Psoas muscle (tissue), 8 donors: ENCODE measurements around the gene RPL23. TPM values are rescaled to one million over a fixed set of nuclear protein-coding genes. Genes with fewer than 3 reads are reported as not detected.

Experiments
- ATAC-seq, 4 donors: fragments of 200-7000 bp; cut with Tn5 transposase; one replicate each; pipeline ENCODE4 v1.9.1; 2020; ENCODE audit warnings: moderate library complexity in 3 of 4, mild to moderate bottlenecking in 2 of 4
- DNase-seq, 2 donors: peaks; one replicate each; pipeline ENCODE4 v3.0.0-alpha.2; 2020
- H3K27ac ChIP-seq: fragments of 200-600 bp; one replicate; pipeline ENCODE4 v1.8.0; 2022
- H3K27me3 ChIP-seq, 3 donors: fragments of 200-600 bp in 1 of 3; one replicate each; pipeline versions ENCODE4 v1.6.1 to v1.8.0; 2013 to 2022; ENCODE audit warnings: low read length in 2 of 3, mild to moderate bottlenecking in 2 of 3, moderate library complexity in 1 of 3; ENCODE audit not compliant: insufficient read depth in 3 of 3
- H3K36me3 ChIP-seq, 2 donors: fragments of 200-600 bp in 1 of 2; one replicate each; pipeline versions ENCODE4 v1.6.1 to v1.8.0; 2013 to 2022; ENCODE audit warnings: low read depth in 1 of 2, mild to moderate bottlenecking in 1 of 2, moderate library complexity in 1 of 2; ENCODE audit not compliant: insufficient read depth in 1 of 2
- H3K4me1 ChIP-seq: fragments of 200-600 bp; one replicate; pipeline ENCODE4 v1.8.0; 2022
- H3K4me3 ChIP-seq: fragments of 200-600 bp; one replicate; pipeline ENCODE4 v1.8.0; 2022; ENCODE audit warnings: mild to moderate bottlenecking
- H3K9me3 ChIP-seq: fragments of 200-600 bp; one replicate; pipeline ENCODE4 v1.8.0; 2022
- CTCF ChIP-seq: fragments of 200-600 bp; IDR thresholded peaks from one replicate; pipeline ENCODE4 v1.8.0; 2022; ENCODE audit warnings: antibody characterized with exemption
- WGBS, 3 donors: extraction: QIAGEN DNeasy Blood & Tissue Kit; methylation state at CpG; one replicate each; pipeline versions ENCODE4 v1.1.6 to v1.1.7; 2013; 5-methylcytosine and 5-hydroxymethylcytosine counted together
- intact Hi-C, 2 donors: fragments of 100-400 bp; cut with DNase I; formaldehyde crosslinking; loops; one replicate each; pipeline versions ENCODE4 v1.11.0 to v1.14.2; 2022
- polyA plus RNA-seq, 3 donors: library from polyadenylated mRNA; stranded (reverse); fragments of 200-250 nt; gene quantifications; one replicate each; pipeline ENCODE4 v1.2.3, GENCODE V29; 2013
- total RNA-seq, 4 donors: library from RNA; stranded (reverse); fragmentation: NEBNext Ultra II Directional in 2 of 4; extraction: Animal tissue kit (Norgen Biotek cat#: 25700) in 2 of 4; gene quantifications; one replicate each; pipeline versions ENCODE4 v1.2.1 to v1.2.4, GENCODE V29; 2021 to 2023
- donor health status: healthy with polysubstance abuse.
- donor health status: DM: no; HTN: no; CAD: no; lungs with moderate emphysema.
- donor health status: Bipolar disorder and iron deficiency.
- donor health status: healthy.
- donor health status: DM: yes; HTN: yes; CAD: no.
- donor health status: DM: no; HTN: no; CAD: no.
- donor health status: DM: no; HTN: no; CAD: no.
- donor health status: DM: yes; HTN: yes; CAD: no.

The RPL23 gene
- total and polyA plus RNA-seq, 7 donors: 816 to 2,332 (median 1,006) TPM

GRCh38 chr17:38850374-38850773, 3.1 kb downstream of the RPL23 start:
- Histone ChIP-seq H3K4me3 (peak overlapping the region; percentile 4), H3K9me3 (no peaks in the 10 kb centered on the region), H3K27me3 (no peaks in the 10 kb centered on the region), H3K4me1 (peaks cover 16% of the 10 kb centered on the region), H3K36me3 (peaks cover 18 to 66% of the 10 kb centered on the region in 2 donors), H3K27ac (no peak overlapping the region)
- no peak for TF ChIP-seq CTCF
- intact Hi-C loops: no loop called here
- WGBS, 3 donors: 69 to 82% (median 75%) methylated on average over 7 of the region's 7 CpGs
- DNase-seq (no peak), ATAC-seq (no peak)

GRCh38 chr17:38848939-38849605, 4.4 kb downstream of the RPL23 start:
- no peaks in the 10 kb centered on the region for H3K9me3 ChIP-seq
- no peak for DNase-seq
- no peak for TF ChIP-seq CTCF
- no peak overlapping the region for H3K27ac ChIP-seq
- intact Hi-C loops: no loop called here
- no peaks in the 10 kb centered on the region for H3K27me3 ChIP-seq
- H3K4me1 ChIP-seq: peaks cover 16% of the 10 kb centered on the region
- H3K36me3 ChIP-seq: peaks cover 18 to 66% of the 10 kb centered on the region in 2 donors
- WGBS, 3 donors: 72 to 80% (median 74%) methylated on average over 16 of the region's 16 CpGs
- ATAC-seq: no peak
- H3K4me3 ChIP-seq: no peak overlapping the region

GRCh38 chr17:38848557-38848891, 5.0 kb downstream of the RPL23 start:
- ATAC-seq: no peak
- Histone ChIP-seq H3K36me3 (peaks cover 18 to 66% of the 10 kb centered on the region in 2 donors), H3K9me3 (no peaks in the 10 kb centered on the region), H3K4me1 (peaks cover 16% of the 10 kb centered on the region), H3K4me3 (no peak overlapping the region), H3K27me3 (no peaks in the 10 kb centered on the region), H3K27ac (no peak overlapping the region)
- no peak for TF ChIP-seq CTCF
- 95 to 100% (median 96%) methylated on average over 1 of the region's 1 CpG for WGBS, 3 donors
- DNase-seq: no peak
- intact Hi-C loops: no loop called here

GRCh38 chr17:38844261-38844757, 9.2 kb downstream of the RPL23 start:
- DNase-seq (peak in 1 of 2 donors; percentile 47), ATAC-seq (peak in 3 of 4 donors; percentile 19 to 69 (median 27))
- H3K27me3 ChIP-seq: no peaks in the 10 kb centered on the region
- H3K4me1 ChIP-seq: no peaks in the 10 kb centered on the region
- H3K4me3 ChIP-seq: no peak overlapping the region
- TF ChIP-seq CTCF: no peak
- intact Hi-C loops: no loop called here
- H3K9me3 ChIP-seq: no peaks in the 10 kb centered on the region
- peaks cover 9 to 29% of the 10 kb centered on the region in 2 donors for H3K36me3 ChIP-seq
- WGBS, 3 donors: 39 to 59% (median 45%) methylated on average over 13 of the region's 13 CpGs
- H3K27ac ChIP-seq: no peak overlapping the region
